ENCODE measurements around the gene RDH16.

The RDH16 gene

DNA sequence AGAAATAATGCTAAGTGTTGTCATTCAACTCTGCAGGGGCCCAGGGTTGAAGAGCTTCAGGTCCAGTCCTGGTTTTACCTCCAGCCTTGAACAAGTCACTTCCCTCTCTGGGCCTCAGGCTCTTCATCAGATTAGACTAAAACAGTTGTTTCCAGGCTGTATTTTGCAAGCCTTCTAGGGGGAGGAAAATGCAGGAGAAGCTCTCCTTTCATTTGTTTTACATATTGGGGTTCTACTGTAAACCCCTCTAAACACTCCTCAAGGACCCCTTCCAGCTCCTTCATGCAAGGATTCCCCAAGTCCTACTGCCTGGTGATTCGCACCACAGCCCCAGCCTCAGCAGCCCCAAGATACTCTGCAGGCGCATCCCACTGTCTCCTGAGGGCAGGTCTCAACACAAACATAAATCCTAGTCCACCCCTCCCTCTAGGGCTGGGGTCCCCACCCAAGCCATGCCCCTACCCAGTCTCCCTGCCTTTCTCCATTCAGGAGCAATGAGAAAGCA is 25.9 kb downstream of the RDH16 start:
- no peak overlapping the region for H3K23ac ChIP-seq (ENCODE audit: low read length)
- DNase-seq: peak; percentile 82
- H3K9ac ChIP-seq (ENCODE audit: low read length): no peak overlapping the region
- H3K27ac ChIP-seq (ENCODE audit: low read depth, low read length): no peak overlapping the region
- H3K4me1 ChIP-seq (ENCODE audit: control insufficient read depth, low read depth, low read length): peaks cover 4% of the 10 kb centered on the region
- no peak overlapping the region for H2BK120ac ChIP-seq (ENCODE audit: low read depth, low read length)
- no peak overlapping the region for H3K4me3 ChIP-seq (ENCODE audit: low read length)
- H2AK5ac ChIP-seq (ENCODE audit: low read length): no peak overlapping the region
- no peak overlapping the region for H3K4me2 ChIP-seq (ENCODE audit: low read length)
- no peak overlapping the region for H4K5ac ChIP-seq (ENCODE audit: low read length)
- no peaks in the 10 kb centered on the region for H3K36me3 ChIP-seq (ENCODE audit: control insufficient read depth, insufficient read depth, low read length)
- no peaks in the 10 kb centered on the region for H3K27me3 ChIP-seq (ENCODE audit: insufficient read depth, low read length, poor library complexity)
- H3K56ac ChIP-seq (ENCODE audit: low read length): peak overlapping the region; percentile 71
- no peak overlapping the region for H2BK15ac ChIP-seq (replicated peaks; ENCODE audit: low read depth)
- WGBS (ENCODE audit: extremely low coverage, insufficient coverage, low lambda C conversion rate): no CpG with 5 or more reads among the region's 2 CpGs
- H4K8ac ChIP-seq (ENCODE audit: low read depth, low read length): peak overlapping the region; percentile 3
- peak overlapping the region; percentile 46 for H3K18ac ChIP-seq (ENCODE audit: low read length)
- no peak overlapping the region for H2BK5ac ChIP-seq (ENCODE audit: low read length)
- H3K79me2 ChIP-seq (ENCODE audit: control insufficient read depth, insufficient read depth, low read length): no peaks in the 10 kb centered on the region
- no peaks in the 10 kb centered on the region for H3K79me1 ChIP-seq (ENCODE audit: low read length)
- H3K4ac ChIP-seq (ENCODE audit: low read depth, low read length): no peak overlapping the region

DNA sequence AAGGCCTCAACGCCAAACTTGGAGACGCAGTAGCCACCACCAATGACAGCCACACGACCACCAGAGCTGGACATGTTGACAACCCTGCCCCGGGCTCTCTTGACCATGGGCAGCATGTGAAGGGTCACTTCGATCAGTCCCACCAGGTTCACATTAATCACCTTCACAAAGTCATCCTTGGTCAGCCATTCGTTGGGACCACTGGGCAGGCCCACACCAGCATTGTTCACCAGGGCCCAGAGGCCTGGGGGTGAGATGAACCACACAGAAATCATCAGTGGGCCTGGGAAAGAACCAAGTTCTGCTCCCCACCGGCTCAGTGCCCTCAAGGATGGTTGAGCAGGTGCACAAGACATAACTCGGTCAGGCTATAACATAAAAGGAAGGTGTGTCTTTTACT is 27.2 kb downstream of the RDH16 start:
- H3K4me1 ChIP-seq (ENCODE audit: control insufficient read depth, low read depth, low read length): peaks cover 4% of the 10 kb centered on the region
- H3K27me3 ChIP-seq (ENCODE audit: insufficient read depth, low read length, poor library complexity): no peaks in the 10 kb centered on the region
- no peaks in the 10 kb centered on the region for H3K79me2 ChIP-seq (ENCODE audit: control insufficient read depth, insufficient read depth, low read length)
- no peak overlapping the region for H2BK5ac ChIP-seq (ENCODE audit: low read length)
- H2BK15ac ChIP-seq (replicated peaks; ENCODE audit: low read depth): no peak overlapping the region
- no peaks in the 10 kb centered on the region for H3K36me3 ChIP-seq (ENCODE audit: control insufficient read depth, insufficient read depth, low read length)
- H3K23ac ChIP-seq (ENCODE audit: low read length): no peak overlapping the region
- no peak overlapping the region for H3K4me3 ChIP-seq (ENCODE audit: low read length)
- no peak overlapping the region for H3K56ac ChIP-seq (ENCODE audit: low read length)
- H2AK5ac ChIP-seq (ENCODE audit: low read length): no peak overlapping the region
- H4K8ac ChIP-seq (ENCODE audit: low read depth, low read length): no peak overlapping the region
- no peak overlapping the region for H3K18ac ChIP-seq (ENCODE audit: low read length)
- no peak overlapping the region for H3K9ac ChIP-seq (ENCODE audit: low read length)
- H3K4ac ChIP-seq (ENCODE audit: low read depth, low read length): no peak overlapping the region
- H4K5ac ChIP-seq (ENCODE audit: low read length): no peak overlapping the region
- no peaks in the 10 kb centered on the region for H3K79me1 ChIP-seq (ENCODE audit: low read length)
- DNase-seq: no peak
- no peak overlapping the region for H3K27ac ChIP-seq (ENCODE audit: low read depth, low read length)
- no peak overlapping the region for H2BK120ac ChIP-seq (ENCODE audit: low read depth, low read length)
- WGBS (ENCODE audit: extremely low coverage, insufficient coverage, low lambda C conversion rate): no CpG with 5 or more reads among the region's 8 CpGs
- H3K4me2 ChIP-seq (ENCODE audit: low read length): no peak overlapping the region

DNA sequence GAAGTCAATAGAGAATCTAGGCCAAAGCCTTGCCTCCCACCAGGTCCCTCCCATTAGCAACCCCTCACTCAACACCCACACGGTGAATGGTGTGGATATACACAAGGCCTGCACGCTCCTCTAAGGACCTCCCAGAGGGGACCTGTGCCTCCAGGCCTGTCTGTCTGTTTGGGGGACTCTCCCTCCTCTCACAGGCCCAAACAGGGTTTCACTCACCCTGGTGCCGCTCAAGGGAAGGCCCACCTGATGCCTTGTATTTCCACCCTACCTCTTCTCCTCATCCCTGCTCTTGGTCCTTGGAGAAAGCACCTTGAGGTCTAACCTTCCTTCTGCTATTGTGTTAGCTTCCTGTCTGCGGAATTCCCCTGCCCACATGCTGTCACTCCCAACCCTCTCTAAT is 27.6 kb downstream of the RDH16 start:
- H3K4me3 ChIP-seq (ENCODE audit: low read length): no peak overlapping the region
- no peaks in the 10 kb centered on the region for H3K36me3 ChIP-seq (ENCODE audit: control insufficient read depth, insufficient read depth, low read length)
- H2AK5ac ChIP-seq (ENCODE audit: low read length): no peak overlapping the region
- no peak overlapping the region for H3K4ac ChIP-seq (ENCODE audit: low read depth, low read length)
- no peak overlapping the region for H3K27ac ChIP-seq (ENCODE audit: low read depth, low read length)
- no peak overlapping the region for H4K5ac ChIP-seq (ENCODE audit: low read length)
- H3K4me2 ChIP-seq (ENCODE audit: low read length): no peak overlapping the region
- no peak overlapping the region for H3K18ac ChIP-seq (ENCODE audit: low read length)
- no peak overlapping the region for H2BK120ac ChIP-seq (ENCODE audit: low read depth, low read length)
- H4K8ac ChIP-seq (ENCODE audit: low read depth, low read length): no peak overlapping the region
- no peak overlapping the region for H2BK15ac ChIP-seq (replicated peaks; ENCODE audit: low read depth)
- H3K79me1 ChIP-seq (ENCODE audit: low read length): no peaks in the 10 kb centered on the region
- H3K79me2 ChIP-seq (ENCODE audit: control insufficient read depth, insufficient read depth, low read length): no peaks in the 10 kb centered on the region
- DNase-seq: no peak
- no CpG with 5 or more reads among the region's 4 CpGs for WGBS (ENCODE audit: extremely low coverage, insufficient coverage, low lambda C conversion rate)
- H2BK5ac ChIP-seq (ENCODE audit: low read length): no peak overlapping the region
- H3K23ac ChIP-seq (ENCODE audit: low read length): no peak overlapping the region
- no peak overlapping the region for H3K56ac ChIP-seq (ENCODE audit: low read length)
- H3K9ac ChIP-seq (ENCODE audit: low read length): no peak overlapping the region
- H3K4me1 ChIP-seq (ENCODE audit: control insufficient read depth, low read depth, low read length): peaks cover 4% of the 10 kb centered on the region
- no peaks in the 10 kb centered on the region for H3K27me3 ChIP-seq (ENCODE audit: insufficient read depth, low read length, poor library complexity)

GRCh38 chr12:56928262-56928661 is 29.1 kb downstream of the RDH16 start:
- Histone ChIP-seq H2AK5ac (ENCODE audit: low read length) (no peak overlapping the region), H3K27ac (ENCODE audit: low read depth, low read length) (no peak overlapping the region), H3K36me3 (ENCODE audit: control insufficient read depth, insufficient read depth, low read length) (no peaks in the 10 kb centered on the region), H3K23ac (ENCODE audit: low read length) (no peak overlapping the region), H4K5ac (ENCODE audit: low read length) (no peak overlapping the region), H4K8ac (ENCODE audit: low read depth, low read length) (no peak overlapping the region), H3K9ac (ENCODE audit: low read length) (no peak overlapping the region), H2BK15ac (replicated peaks; ENCODE audit: low read depth) (no peak overlapping the region), H3K56ac (ENCODE audit: low read length) (no peak overlapping the region), H3K79me1 (ENCODE audit: low read length) (no peaks in the 10 kb centered on the region), H3K79me2 (ENCODE audit: control insufficient read depth, insufficient read depth, low read length) (no peaks in the 10 kb centered on the region), H2BK120ac (ENCODE audit: low read depth, low read length) (no peak overlapping the region), H3K18ac (ENCODE audit: low read length) (no peak overlapping the region), H3K27me3 (ENCODE audit: insufficient read depth, low read length, poor library complexity) (no peaks in the 10 kb centered on the region), H3K4ac (ENCODE audit: low read depth, low read length) (no peak overlapping the region), H3K4me1 (ENCODE audit: control insufficient read depth, low read depth, low read length) (peaks cover 4% of the 10 kb centered on the region), H3K4me2 (ENCODE audit: low read length) (no peak overlapping the region), H2BK5ac (ENCODE audit: low read length) (no peak overlapping the region), H3K4me3 (ENCODE audit: low read length) (no peak overlapping the region)
- no CpG with 5 or more reads among the region's 3 CpGs for WGBS (ENCODE audit: extremely low coverage, insufficient coverage, low lambda C conversion rate)
- no peak for DNase-seq

- H3K79me1 ChIP-seq (ENCODE audit: low read length): no peaks in the 10 kb centered on the region
- no peak overlapping the region for H3K18ac ChIP-seq (ENCODE audit: low read length)
- no peak overlapping the region for H2BK5ac ChIP-seq (ENCODE audit: low read length)
- no peak overlapping the region for H2BK120ac ChIP-seq (ENCODE audit: low read depth, low read length)
- no peaks in the 10 kb centered on the region for H3K79me2 ChIP-seq (ENCODE audit: control insufficient read depth, insufficient read depth, low read length)
- no peak overlapping the region for H3K4ac ChIP-seq (ENCODE audit: low read depth, low read length)
- no peak overlapping the region for H3K9ac ChIP-seq (ENCODE audit: low read length)
- no peak overlapping the region for H2BK15ac ChIP-seq (replicated peaks; ENCODE audit: low read depth)
- H3K56ac ChIP-seq (ENCODE audit: low read length): no peak overlapping the region
- H2AK5ac ChIP-seq (ENCODE audit: low read length): no peak overlapping the region
- no peak overlapping the region for H4K8ac ChIP-seq (ENCODE audit: low read depth, low read length)
- no peak overlapping the region for H3K4me2 ChIP-seq (ENCODE audit: low read length)
- H3K27ac ChIP-seq (ENCODE audit: low read depth, low read length): no peak overlapping the region
- WGBS (ENCODE audit: extremely low coverage, insufficient coverage, low lambda C conversion rate): no CpG with 5 or more reads among the region's 4 CpGs
- H4K5ac ChIP-seq (ENCODE audit: low read length): no peak overlapping the region
- no peak overlapping the region for H3K23ac ChIP-seq (ENCODE audit: low read length)
- H3K4me1 ChIP-seq (ENCODE audit: control insufficient read depth, low read depth, low read length): peaks cover 4% of the 10 kb centered on the region
- H3K4me3 ChIP-seq (ENCODE audit: low read length): no peak overlapping the region
- DNase-seq: no peak
- no peaks in the 10 kb centered on the region for H3K27me3 ChIP-seq (ENCODE audit: insufficient read depth, low read length, poor library complexity)
- H3K36me3 ChIP-seq (ENCODE audit: control insufficient read depth, insufficient read depth, low read length): no peaks in the 10 kb centered on the region
Measured at GRCh38 chr12:56927281-56927680, 30.1 kb downstream of the RDH16 start.

GRCh38 chr12:56922031-56922430 is 35.4 kb downstream of the RDH16 start:
- H3K4me2 ChIP-seq (ENCODE audit: low read length): no peak overlapping the region
- no peak overlapping the region for H2BK5ac ChIP-seq (ENCODE audit: low read length)
- H3K18ac ChIP-seq (ENCODE audit: low read length): no peak overlapping the region
- H2BK120ac ChIP-seq (ENCODE audit: low read depth, low read length): no peak overlapping the region
- no peak overlapping the region for H3K4ac ChIP-seq (ENCODE audit: low read depth, low read length)
- H4K8ac ChIP-seq (ENCODE audit: low read depth, low read length): no peak overlapping the region
- H4K5ac ChIP-seq (ENCODE audit: low read length): no peak overlapping the region
- no peak overlapping the region for H3K9ac ChIP-seq (ENCODE audit: low read length)
- WGBS (ENCODE audit: extremely low coverage, insufficient coverage, low lambda C conversion rate): no CpG with 5 or more reads among the region's 1 CpG
- no peak overlapping the region for H3K23ac ChIP-seq (ENCODE audit: low read length)
- H3K4me3 ChIP-seq (ENCODE audit: low read length): no peak overlapping the region
- H3K36me3 ChIP-seq (ENCODE audit: control insufficient read depth, insufficient read depth, low read length): no peaks in the 10 kb centered on the region
- no peak overlapping the region for H2AK5ac ChIP-seq (ENCODE audit: low read length)
- H3K79me1 ChIP-seq (ENCODE audit: low read length): no peaks in the 10 kb centered on the region
- H3K79me2 ChIP-seq (ENCODE audit: control insufficient read depth, insufficient read depth, low read length): no peaks in the 10 kb centered on the region
- DNase-seq: no peak
- H3K4me1 ChIP-seq (ENCODE audit: control insufficient read depth, low read depth, low read length): no peaks in the 10 kb centered on the region
- H2BK15ac ChIP-seq (replicated peaks; ENCODE audit: low read depth): no peak overlapping the region
- H3K56ac ChIP-seq (ENCODE audit: low read length): no peak overlapping the region
- no peak overlapping the region for H3K27ac ChIP-seq (ENCODE audit: low read depth, low read length)
- no peaks in the 10 kb centered on the region for H3K27me3 ChIP-seq (ENCODE audit: insufficient read depth, low read length, poor library complexity)

Data from mesendoderm (in vitro differentiated cells).